GM20000 (cell line): ENCODE measurements around the gene ADORA1.

Experiments
- DNase-seq: peaks from one replicate; pipeline ENCODE4 v3.0.0; 2012; ENCODE audit warnings: low spot score
- TF ChIP-seq, protein P1 (sequence below): IDR thresholded peaks from 2 replicates; pipeline ENCODE4 v1.5.1; 2012; ENCODE audit warnings: mild to moderate bottlenecking, control low read depth; ENCODE audit errors: extremely low read depth, missing control alignments

ADORA1 gene

DNA sequence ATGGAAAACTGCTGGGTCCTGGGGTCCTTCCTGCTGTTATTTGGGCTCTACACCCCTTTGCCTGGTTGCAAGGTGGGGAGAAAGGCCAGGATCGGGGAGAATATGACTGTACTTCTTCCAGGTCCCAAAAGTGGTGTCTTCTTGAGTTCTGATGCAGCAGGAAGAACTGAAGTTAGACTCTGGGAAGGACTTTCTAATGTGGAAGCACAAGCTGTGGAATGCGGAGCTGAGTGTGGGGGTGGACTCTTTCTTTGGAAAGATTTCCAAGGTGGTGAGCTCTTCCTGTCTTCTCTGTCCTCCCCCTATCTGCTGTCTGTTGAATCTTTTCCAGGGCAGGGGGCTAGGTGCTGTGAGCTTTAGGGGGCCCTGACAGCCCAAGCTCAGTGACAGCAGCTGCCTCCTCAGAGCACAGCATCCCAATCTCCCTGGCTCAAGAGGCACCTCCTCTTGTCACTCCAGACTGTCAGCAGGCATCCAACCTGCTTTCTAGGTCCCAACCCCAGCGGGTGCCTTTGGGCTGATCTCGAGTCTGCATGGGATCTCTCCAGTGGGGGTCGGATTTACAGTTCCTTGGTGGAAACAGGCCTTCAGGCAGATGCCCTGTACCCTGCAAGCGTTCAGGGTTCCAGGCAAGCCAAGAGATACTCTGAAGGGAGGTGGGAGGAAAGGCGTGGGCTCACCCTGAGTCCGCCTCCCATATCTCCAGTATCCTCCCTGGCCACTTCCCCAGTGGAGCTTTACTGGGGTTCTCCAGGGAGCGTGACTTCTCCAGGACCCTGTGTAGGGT, 23.2 kb downstream of the ADORA1 start:
- DNase-seq, result no peak
- TF ChIP-seq, protein P1, sequence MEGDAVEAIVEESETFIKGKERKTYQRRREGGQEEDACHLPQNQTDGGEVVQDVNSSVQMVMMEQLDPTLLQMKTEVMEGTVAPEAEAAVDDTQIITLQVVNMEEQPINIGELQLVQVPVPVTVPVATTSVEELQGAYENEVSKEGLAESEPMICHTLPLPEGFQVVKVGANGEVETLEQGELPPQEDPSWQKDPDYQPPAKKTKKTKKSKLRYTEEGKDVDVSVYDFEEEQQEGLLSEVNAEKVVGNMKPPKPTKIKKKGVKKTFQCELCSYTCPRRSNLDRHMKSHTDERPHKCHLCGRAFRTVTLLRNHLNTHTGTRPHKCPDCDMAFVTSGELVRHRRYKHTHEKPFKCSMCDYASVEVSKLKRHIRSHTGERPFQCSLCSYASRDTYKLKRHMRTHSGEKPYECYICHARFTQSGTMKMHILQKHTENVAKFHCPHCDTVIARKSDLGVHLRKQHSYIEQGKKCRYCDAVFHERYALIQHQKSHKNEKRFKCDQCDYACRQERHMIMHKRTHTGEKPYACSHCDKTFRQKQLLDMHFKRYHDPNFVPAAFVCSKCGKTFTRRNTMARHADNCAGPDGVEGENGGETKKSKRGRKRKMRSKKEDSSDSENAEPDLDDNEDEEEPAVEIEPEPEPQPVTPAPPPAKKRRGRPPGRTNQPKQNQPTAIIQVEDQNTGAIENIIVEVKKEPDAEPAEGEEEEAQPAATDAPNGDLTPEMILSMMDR, result no peak

DNA sequence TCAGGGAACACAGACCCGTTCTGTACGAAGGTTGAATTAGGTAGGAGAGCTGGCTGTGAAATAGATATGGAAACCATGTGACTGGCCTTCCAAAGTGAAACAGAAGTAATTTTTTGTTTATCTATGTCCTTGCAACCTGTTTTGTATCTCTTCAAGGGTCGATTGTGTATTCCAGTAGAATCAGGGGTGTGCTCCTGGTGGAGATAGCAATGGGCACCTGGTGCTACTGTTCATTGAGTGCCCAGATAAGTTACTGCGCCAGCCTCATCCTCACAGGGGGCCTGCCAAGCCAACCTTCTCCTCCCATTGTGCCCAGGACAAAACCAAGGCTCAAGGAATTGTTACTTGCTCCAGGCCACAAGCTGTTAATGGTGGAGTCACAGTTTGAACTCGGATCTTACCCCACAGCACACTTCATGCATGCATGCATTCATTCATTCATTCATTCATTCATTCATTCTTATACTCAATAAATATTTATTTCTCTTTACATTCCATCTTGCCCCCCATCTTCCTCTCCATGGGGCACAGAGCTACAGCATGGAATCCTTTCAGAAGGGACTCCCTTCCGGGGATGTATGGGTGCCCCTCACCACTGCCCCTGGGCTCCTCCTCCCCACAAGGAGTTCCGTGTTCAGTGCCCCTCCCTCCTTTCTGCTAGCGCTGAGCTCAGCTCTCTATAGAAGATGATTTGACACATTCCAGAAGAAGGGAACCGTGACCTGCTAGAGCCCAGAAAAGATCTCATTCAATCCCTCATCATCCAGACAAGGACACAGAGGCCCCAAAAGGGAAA, 24.0 kb downstream of the ADORA1 start:
- TF ChIP-seq, protein P1, result no peak
- DNase-seq, result no peak

DNA sequence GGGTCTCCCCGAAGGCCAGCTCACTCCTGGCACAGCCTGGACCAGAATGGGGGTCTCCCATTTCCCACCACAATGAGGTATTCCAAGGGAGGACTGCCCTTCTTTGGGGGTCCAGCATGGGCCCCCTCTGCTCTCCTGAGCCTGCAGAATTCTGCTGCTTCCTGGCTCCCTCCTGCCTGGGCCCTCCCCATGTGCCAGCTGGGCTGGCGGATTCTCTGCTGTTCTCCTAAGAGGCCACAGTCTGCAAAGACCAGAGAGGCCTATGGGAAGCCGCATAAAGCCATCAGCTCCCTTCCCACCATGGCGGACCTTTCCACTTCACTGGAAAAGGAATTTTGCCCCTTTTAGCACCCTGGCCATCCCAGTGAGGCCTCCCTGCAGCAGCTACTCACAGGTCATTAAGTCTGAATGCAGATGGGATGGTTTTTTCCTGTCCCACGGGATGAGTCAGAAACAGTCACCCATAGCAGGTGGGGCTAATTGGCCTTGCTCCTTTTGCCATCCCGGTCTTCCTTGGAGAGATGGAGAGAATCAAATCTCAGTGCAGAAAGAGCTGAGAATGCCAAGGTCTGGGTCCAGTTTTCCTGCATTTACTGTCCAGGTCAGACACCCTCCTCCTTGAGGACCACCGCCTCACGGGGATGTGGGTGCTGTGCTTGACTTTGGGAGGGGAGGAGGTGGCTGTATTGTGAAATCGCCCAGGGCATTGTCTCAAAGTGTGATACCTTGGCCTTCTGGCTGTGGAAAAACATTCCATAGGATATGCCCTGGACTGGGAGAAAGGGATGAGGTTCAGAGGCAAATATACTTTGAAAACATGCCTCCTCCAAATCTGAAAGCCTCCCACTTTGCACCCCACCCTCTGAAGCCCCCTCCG, 24.9 kb downstream of the ADORA1 start:
- TF ChIP-seq, protein P1, result no peak

DNA sequence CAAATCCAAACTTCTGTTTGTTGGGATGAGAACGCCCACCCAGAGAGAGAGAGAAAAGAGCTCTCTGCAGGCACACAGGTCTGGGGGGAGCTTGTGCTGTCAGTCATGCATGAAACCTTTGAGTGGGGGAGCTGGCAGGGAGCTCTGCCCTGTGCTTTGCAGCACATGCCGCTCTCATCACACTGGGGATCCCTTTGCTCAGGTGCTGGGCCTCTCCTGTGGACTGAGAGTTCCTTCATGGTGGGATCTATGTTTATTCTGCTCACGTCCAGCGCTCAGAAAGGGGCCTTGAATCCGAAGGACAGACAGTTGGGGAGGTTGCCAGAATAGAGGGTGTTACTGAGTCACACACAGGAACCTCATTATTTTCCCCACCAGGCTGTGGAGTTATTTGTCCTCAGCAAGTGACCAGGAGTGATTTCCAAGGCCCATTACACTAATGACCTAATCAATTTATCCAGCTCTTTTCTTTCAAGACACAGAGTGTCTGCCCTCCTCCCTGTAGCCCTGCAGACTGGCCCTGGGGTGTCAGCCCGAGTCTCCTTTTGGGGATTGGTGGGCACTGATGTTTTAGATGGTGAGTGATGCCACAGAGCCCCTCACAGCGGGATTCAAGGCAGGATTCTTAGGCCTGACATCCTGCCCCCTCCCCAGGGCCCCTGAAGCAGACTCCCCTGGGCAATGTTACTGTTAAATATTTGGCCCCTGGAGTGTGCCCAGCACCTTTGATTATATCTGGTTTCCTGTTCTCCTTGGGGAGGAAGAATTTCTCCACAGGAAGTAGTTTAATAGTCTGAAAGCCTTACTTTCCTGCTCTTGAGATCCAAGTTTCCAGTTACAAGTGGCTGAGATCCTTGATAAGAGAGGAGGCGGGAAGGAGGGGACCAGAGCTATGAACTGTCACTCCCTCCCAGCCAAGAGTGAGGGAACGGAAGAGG, 25.8 kb downstream of the ADORA1 start:
- DNase-seq, result no peak
- TF ChIP-seq, protein P1, result no peak

More for the DNA sequence above, 24.9 kb downstream of the ADORA1 start:
- DNase-seq, result no peak

DNA sequence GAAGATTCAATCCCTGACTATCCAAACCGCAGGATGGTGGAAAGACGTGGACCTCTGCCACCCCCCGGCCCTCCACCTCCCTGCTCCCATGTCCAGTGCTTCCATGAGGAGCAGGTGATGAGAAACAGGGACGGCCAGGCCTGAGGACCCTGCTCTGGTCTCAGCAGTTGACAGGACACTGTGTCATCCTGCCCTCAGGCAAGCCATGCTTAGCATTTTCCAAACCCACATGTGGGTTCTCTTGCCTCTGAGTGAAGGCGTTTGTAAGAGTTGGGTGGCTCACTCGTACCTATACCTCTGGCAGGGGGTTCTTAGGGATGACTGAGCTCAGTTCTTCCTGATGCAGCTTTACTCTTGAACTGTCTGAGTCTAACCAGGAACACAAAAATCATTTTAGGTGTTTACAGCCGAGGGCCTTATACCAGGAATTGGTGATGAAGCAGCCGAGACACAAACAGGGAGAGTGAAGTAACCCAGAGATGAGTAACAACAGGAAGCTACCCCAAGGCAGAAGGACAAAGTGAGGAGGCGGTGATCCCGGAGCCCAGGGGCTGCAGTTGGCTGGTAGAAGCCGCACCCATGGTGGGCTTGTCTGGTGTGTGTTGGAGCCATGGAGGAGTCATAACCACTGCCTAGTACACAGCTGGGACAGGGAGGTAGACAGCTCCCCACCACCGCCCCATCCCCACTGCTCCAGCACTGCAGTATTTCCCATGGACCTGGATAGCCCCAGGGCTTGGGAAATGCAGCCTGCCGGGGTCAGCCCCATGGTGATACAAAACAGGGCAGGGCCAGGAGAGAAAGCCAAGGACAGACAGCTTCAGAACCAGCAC, 26.7 kb downstream of the ADORA1 start:
- DNase-seq, result no peak
- TF ChIP-seq, protein P1, result no peak

DNA sequence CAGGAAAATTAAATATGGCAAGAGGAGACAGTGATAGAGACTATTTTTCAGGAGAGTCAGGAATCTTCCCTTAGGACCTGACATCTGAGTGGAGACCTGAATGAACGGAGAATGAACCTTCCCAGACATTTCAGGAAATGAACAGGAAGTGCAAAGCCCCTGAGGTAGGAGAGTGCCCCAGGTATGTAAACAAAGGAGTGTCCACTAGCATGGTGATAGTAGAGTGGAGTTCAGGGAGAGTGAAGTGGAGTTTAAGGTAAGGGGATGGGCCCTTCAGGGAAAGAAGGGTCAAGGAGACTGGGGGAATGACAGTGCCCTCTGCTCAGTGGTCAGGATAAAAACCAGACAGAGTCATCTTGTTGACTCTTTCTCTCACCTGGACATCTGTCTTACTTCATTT, 28.8 kb downstream of the ADORA1 start:
- TF ChIP-seq, protein P1, result no peak
- no peak for DNase-seq
